Lung (tissue), 12 donors: ENCODE data around the gene BMPR1B. TPM values are rescaled to one million over a fixed set of nuclear protein-coding genes. Genes with fewer than 3 reads are reported as not detected.

ENCODE experiments used
- ATAC-seq: fragments of 200-7000 bp; cut with Tn5 transposase; one replicate; pipeline ENCODE4 v1.9.1; 2020; ENCODE audit warnings: moderate number of reproducible peaks; ENCODE audit not compliant: insufficient read depth, low FRiP score
- DNase-seq, 3 donors: peaks; one replicate each; pipeline ENCODE4 v3.0.0-alpha.2; 2013 to 2017
- H3K27ac ChIP-seq, 2 donors: one replicate each; pipeline ENCODE4 v1.5.1; 2013; ENCODE audit warnings: mild to moderate bottlenecking in 2 of 2, moderate library complexity in 2 of 2, control low read depth in 1 of 2, inconsistent platforms in 1 of 2, low read depth in 1 of 2, low read length in 1 of 2
- H3K27me3 ChIP-seq, 3 donors: one replicate each; pipeline ENCODE4 v1.5.1; 2013; ENCODE audit warnings: low read length in 2 of 3; ENCODE audit not compliant: control insufficient read depth in 3 of 3, insufficient read depth in 3 of 3
- H3K36me3 ChIP-seq, 4 donors: one replicate each; pipeline ENCODE4 v1.5.1; 2013; ENCODE audit warnings: low read length in 4 of 4, mild to moderate bottlenecking in 1 of 4, moderate library complexity in 1 of 4; ENCODE audit not compliant: control insufficient read depth in 4 of 4, insufficient read depth in 4 of 4
- H3K4me1 ChIP-seq, 5 donors: one replicate each; pipeline ENCODE4 v1.5.1; 2013; ENCODE audit warnings: low read length in 5 of 5, mild to moderate bottlenecking in 2 of 5, moderate library complexity in 1 of 5; ENCODE audit not compliant: control insufficient read depth in 5 of 5, insufficient read depth in 5 of 5
- H3K4me3 ChIP-seq: one replicate; pipeline ENCODE4 v1.5.1; 2013; ENCODE audit warnings: mild to moderate bottlenecking, control low read depth, moderate library complexity
- H3K9ac ChIP-seq, 2 donors: one replicate each; pipeline ENCODE4 v1.5.1; 2013; ENCODE audit warnings: low read length in 2 of 2, control low read depth in 1 of 2; ENCODE audit not compliant: insufficient read depth in 1 of 2
- H3K9me3 ChIP-seq, 4 donors: one replicate each; pipeline ENCODE4 v1.5.1; 2013; ENCODE audit warnings: low read length in 3 of 4, mild to moderate bottlenecking in 1 of 4, moderate library complexity in 1 of 4; ENCODE audit not compliant: control insufficient read depth in 4 of 4, insufficient read depth in 3 of 4
- WGBS, 2 donors: extraction: QIAGEN DNeasy Blood & Tissue Kit; methylation state at CpG; one replicate each; pipeline ENCODE4 v1.1.7; 2013; 5-methylcytosine and 5-hydroxymethylcytosine counted together
- polyA plus RNA-seq, 2 donors: library from polyadenylated mRNA; stranded (reverse); fragments of 200-250 nt; gene quantifications; one replicate each; pipeline ENCODE4 v1.2.1, GENCODE V29; 2013
- total RNA-seq, 2 donors: library from RNA; depleted of rRNA in 1 of 2; stranded (reverse); fragments of >200 nt in 1 of 2; gene quantifications; one replicate each; pipeline ENCODE4 v1.2.1, GENCODE V29; 2014 to 2021
- TF ChIP-seq, protein P1 (sequence below): IDR thresholded peaks from 2 replicates; pipeline ENCODE4 v1.5.1; 2012; ENCODE audit warnings: mild to moderate bottlenecking; ENCODE audit errors: control extremely low read depth, extremely low read depth
- donor health status: control.
- donor health status: control.
- donor health status: Bipolar disorder and iron deficiency.
- donor health status: healthy.
- donor health status: DM: yes; HTN: yes; CAD: no.

Gene BMPR1B
- total and polyA plus RNA-seq, 4 donors, result 0.65 to 7.3 (median 1.9) TPM

GRCh38 chr4:94843216-94843615 is 85.5 kb downstream of the BMPR1B start:
- no peak for ATAC-seq
- Histone ChIP-seq H3K4me3 (no peak overlapping the region), H3K36me3 (no peaks in the 10 kb centered on the region), H3K27ac (no peak overlapping the region), H3K4me1 (no peaks in the 10 kb centered on the region), H3K9me3 (no peaks in the 10 kb centered on the region), H3K9ac (no peak overlapping the region), H3K27me3 (no peaks in the 10 kb centered on the region)
- TF ChIP-seq, protein P1, sequence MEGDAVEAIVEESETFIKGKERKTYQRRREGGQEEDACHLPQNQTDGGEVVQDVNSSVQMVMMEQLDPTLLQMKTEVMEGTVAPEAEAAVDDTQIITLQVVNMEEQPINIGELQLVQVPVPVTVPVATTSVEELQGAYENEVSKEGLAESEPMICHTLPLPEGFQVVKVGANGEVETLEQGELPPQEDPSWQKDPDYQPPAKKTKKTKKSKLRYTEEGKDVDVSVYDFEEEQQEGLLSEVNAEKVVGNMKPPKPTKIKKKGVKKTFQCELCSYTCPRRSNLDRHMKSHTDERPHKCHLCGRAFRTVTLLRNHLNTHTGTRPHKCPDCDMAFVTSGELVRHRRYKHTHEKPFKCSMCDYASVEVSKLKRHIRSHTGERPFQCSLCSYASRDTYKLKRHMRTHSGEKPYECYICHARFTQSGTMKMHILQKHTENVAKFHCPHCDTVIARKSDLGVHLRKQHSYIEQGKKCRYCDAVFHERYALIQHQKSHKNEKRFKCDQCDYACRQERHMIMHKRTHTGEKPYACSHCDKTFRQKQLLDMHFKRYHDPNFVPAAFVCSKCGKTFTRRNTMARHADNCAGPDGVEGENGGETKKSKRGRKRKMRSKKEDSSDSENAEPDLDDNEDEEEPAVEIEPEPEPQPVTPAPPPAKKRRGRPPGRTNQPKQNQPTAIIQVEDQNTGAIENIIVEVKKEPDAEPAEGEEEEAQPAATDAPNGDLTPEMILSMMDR, result no peak
- no peak for DNase-seq

- H3K9me3 ChIP-seq, result no peaks in the 10 kb centered on the region
- H3K4me1 ChIP-seq, result no peaks in the 10 kb centered on the region
- 80 to 82% methylated on average over 3 of the region's 3 CpGs for WGBS, 2 donors
- H3K27ac ChIP-seq, result no peak overlapping the region
- no peaks in the 10 kb centered on the region for H3K27me3 ChIP-seq
- DNase-seq (no peak), ATAC-seq (no peak)
- TF ChIP-seq, protein P1, result no peak
- H3K4me3 ChIP-seq, result no peak overlapping the region
- no peaks in the 10 kb centered on the region for H3K36me3 ChIP-seq
- H3K9ac ChIP-seq, result no peak overlapping the region
Observed at GRCh38 chr4:94848326-94848725, 90.6 kb downstream of the BMPR1B start.

DNA sequence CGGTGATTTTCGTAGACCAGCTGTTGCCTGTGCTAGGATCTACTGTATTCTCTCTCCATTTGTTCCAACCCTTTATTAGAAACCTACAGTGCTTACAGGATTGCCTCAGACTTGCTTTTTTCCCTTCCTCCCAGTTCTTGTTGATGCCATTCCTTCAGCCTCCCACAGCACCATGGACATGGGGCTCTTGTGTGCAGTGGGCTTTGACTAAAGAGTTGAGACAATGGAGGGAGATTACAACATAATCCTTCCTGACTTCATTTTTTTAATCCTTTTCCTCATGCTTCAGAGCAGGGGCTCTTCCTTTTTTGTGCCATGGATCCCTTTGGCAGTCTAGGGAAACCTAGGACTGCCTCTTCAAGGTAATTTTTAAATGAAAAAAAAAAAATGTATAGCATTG is 92.1 kb downstream of the BMPR1B start:
- no peaks in the 10 kb centered on the region for H3K9me3 ChIP-seq
- DNase-seq (no peak), ATAC-seq (no peak)
- no peak overlapping the region for H3K27ac ChIP-seq
- TF ChIP-seq, protein P1, result no peak
- H3K27me3 ChIP-seq, result no peaks in the 10 kb centered on the region
- WGBS, 2 donors, result 89 to 94% methylated on average over 2 of the region's 2 CpGs
- H3K36me3 ChIP-seq, result no peaks in the 10 kb centered on the region
- H3K9ac ChIP-seq, result no peak overlapping the region
- H3K4me1 ChIP-seq, result no peaks in the 10 kb centered on the region
- H3K4me3 ChIP-seq, result no peak overlapping the region

- ATAC-seq, result no peak
- WGBS, 2 donors, result 69 to 77% methylated on average over 1 of the region's 1 CpG
- H3K9me3 ChIP-seq, result no peaks in the 10 kb centered on the region
- TF ChIP-seq, protein P1, result no peak
- H3K9ac ChIP-seq, result no peak overlapping the region
- no peak overlapping the region for H3K4me3 ChIP-seq
- H3K36me3 ChIP-seq, result no peaks in the 10 kb centered on the region
- no peaks in the 10 kb centered on the region for H3K27me3 ChIP-seq
- DNase-seq, result no peak
- H3K27ac ChIP-seq, result no peak overlapping the region
- H3K4me1 ChIP-seq, result no peaks in the 10 kb centered on the region
Observed at GRCh38 chr4:94852616-94853015, 94.9 kb downstream of the BMPR1B start.
